ENCODE data around the gene PIK3C2B.
"Not testable (repeated sequence)": the region's sequence is repeated elsewhere in the genome, so short reads cannot be mapped to it uniquely, and the experiment has no call there.

PIK3C2B gene

GRCh38 chr1:204529371-204529895 lies 34.8 kb upstream of the PIK3C2B start:
- no peak for TF ChIP-seq CTCF (IDR thresholded peaks at IDR 0.05; ENCODE audit: low read depth, low read length)
- DNase-seq (ENCODE audit: low read depth in 2 of 2), result no peak
- H3K4me3 ChIP-seq (replicated peaks in 1 of 2; ENCODE audit: low read depth in 2 of 2, low read length in 2 of 2), result no peak overlapping the region

GRCh38 chr1:204528677-204529076 lies 34.1 kb upstream of the PIK3C2B start:
- no peak for TF ChIP-seq CTCF (IDR thresholded peaks at IDR 0.05; ENCODE audit: low read depth, low read length)
- no peak for DNase-seq (ENCODE audit: low read depth in 2 of 2)

GRCh38 chr1:204528241-204528640 lies 33.6 kb upstream of the PIK3C2B start:
- H3K4me3 ChIP-seq (replicated peaks in 1 of 2; ENCODE audit: low read depth in 2 of 2, low read length in 2 of 2), result no peak overlapping the region
- no peak for TF ChIP-seq CTCF (IDR thresholded peaks at IDR 0.05; ENCODE audit: low read depth, low read length)
- no peak for DNase-seq (ENCODE audit: low read depth in 2 of 2)

More at GRCh38 chr1:204528677-204529076, 34.1 kb upstream of the PIK3C2B start:
- H3K4me3 ChIP-seq (replicated peaks in 1 of 2; ENCODE audit: low read depth in 2 of 2, low read length in 2 of 2), result no peak overlapping the region

- TF ChIP-seq CTCF (IDR thresholded peaks at IDR 0.05; ENCODE audit: low read depth, low read length), result no peak
- H3K4me3 ChIP-seq (replicated peaks in 1 of 2; ENCODE audit: low read depth in 2 of 2, low read length in 2 of 2), result no peak overlapping the region
- no peak for DNase-seq (ENCODE audit: low read depth in 2 of 2)
Measured at GRCh38 chr1:204524986-204525385, 30.4 kb upstream of the PIK3C2B start.

GRCh38 chr1:204523605-204524215 lies 29.1 kb upstream of the PIK3C2B start:
- TF ChIP-seq CTCF (IDR thresholded peaks at IDR 0.05; ENCODE audit: low read depth, low read length), result no peak
- peak in 1 of 2 donors; percentile 28 for DNase-seq (ENCODE audit: low read depth in 2 of 2)
- H3K4me3 ChIP-seq (replicated peaks in 1 of 2; ENCODE audit: low read depth in 2 of 2, low read length in 2 of 2), result no peak overlapping the region

- DNase-seq (ENCODE audit: low read depth in 2 of 2); H3K4me3 ChIP-seq (replicated peaks in 1 of 2; ENCODE audit: low read depth in 2 of 2, low read length in 2 of 2): not testable (repeated sequence)
Measured at GRCh38 chr1:204521941-204522521, 27.4 kb upstream of the PIK3C2B start.

GRCh38 chr1:204520834-204521709 lies 26.5 kb upstream of the PIK3C2B start:
- peak; percentile 15 to 80 for DNase-seq (ENCODE audit: low read depth in 2 of 2)
- no peak overlapping the region for H3K4me3 ChIP-seq (replicated peaks in 1 of 2; ENCODE audit: low read depth in 2 of 2, low read length in 2 of 2)
- no peak for TF ChIP-seq CTCF (IDR thresholded peaks at IDR 0.05; ENCODE audit: low read depth, low read length)

- not testable (repeated sequence) for DNase-seq (ENCODE audit: low read depth in 2 of 2)
- H3K4me3 ChIP-seq (replicated peaks in 1 of 2; ENCODE audit: low read depth in 2 of 2, low read length in 2 of 2), result peak overlapping the region in 1 of 2 donors; percentile 86
Measured at GRCh38 chr1:204517382-204517781, 22.8 kb upstream of the PIK3C2B start.
